Mesodermal cell (in vitro differentiated cells): Measurements from ENCODE around the gene DCUN1D2.

ENCODE experiments used
- H3K27ac ChIP-seq: 2 replicates; pipeline ENCODE4 v1.7.0; 2013; ENCODE audit warnings: mild to moderate bottlenecking, low read depth, low read length, moderate library complexity; ENCODE audit not compliant: severe bottlenecking
- H3K36me3 ChIP-seq: 2 replicates; pipeline ENCODE4 v1.7.1; 2013; ENCODE audit warnings: mild to moderate bottlenecking, low read length, moderate library complexity; ENCODE audit not compliant: control insufficient read depth, insufficient read depth
- H3K4me1 ChIP-seq: one replicate; pipeline ENCODE4 v1.7.1; 2013; ENCODE audit warnings: mild to moderate bottlenecking, low read length; ENCODE audit not compliant: insufficient read depth, control insufficient read depth, poor library complexity, severe bottlenecking
- H3K4me3 ChIP-seq: 2 replicates; pipeline ENCODE4 v1.7.0; 2013; ENCODE audit warnings: low read length, control low read depth, mild to moderate bottlenecking; ENCODE audit not compliant: insufficient read depth, poor library complexity, severe bottlenecking; ENCODE audit errors: extremely low read depth
- H3K9me3 ChIP-seq: 2 replicates; pipeline ENCODE4 v1.7.1; 2013; ENCODE audit warnings: mild to moderate bottlenecking, low read length, moderate library complexity; ENCODE audit not compliant: control insufficient read depth
- WGBS, 2 experiments: methylation state at CpG; one replicate each; pipeline ENCODE4 v1.1.5; 2013; ENCODE audit warnings: missing lambda C conversion rate in 2 of 2; ENCODE audit not compliant: insufficient coverage in 2 of 2; 5-methylcytosine and 5-hydroxymethylcytosine counted together

DCUN1D2 gene

GRCh38 chr13:113415032-113415431 lies 75.5 kb downstream of the DCUN1D2 start:
- WGBS, 2 experiments: 92 to 98% methylated on average over 12 to 13 of the region's 15 CpGs
- no peaks in the 10 kb centered on the region for H3K36me3 ChIP-seq
- H3K4me1 ChIP-seq: peaks cover 14% of the 10 kb centered on the region
- H3K9me3 ChIP-seq: no peaks in the 10 kb centered on the region
- no peak overlapping the region for H3K27ac ChIP-seq
- no peak overlapping the region for H3K4me3 ChIP-seq

- no peaks in the 10 kb centered on the region for H3K36me3 ChIP-seq
- H3K4me1 ChIP-seq: peaks cover 16% of the 10 kb centered on the region
- no peaks in the 10 kb centered on the region for H3K9me3 ChIP-seq
- H3K27ac ChIP-seq: no peak overlapping the region
- no peak overlapping the region for H3K4me3 ChIP-seq
- 91 to 92% methylated on average over 4 to 8 of the region's 8 CpGs for WGBS, 2 experiments
These were observed 76.2 kb downstream of the DCUN1D2 start for GRCh38 chr13:113414335-113414734.

GRCh38 chr13:113413898-113414282 lies 76.6 kb downstream of the DCUN1D2 start:
- Histone ChIP-seq H3K9me3 (no peaks in the 10 kb centered on the region), H3K36me3 (no peaks in the 10 kb centered on the region), H3K4me1 (peaks cover 16% of the 10 kb centered on the region), H3K4me3 (no peak overlapping the region), H3K27ac (no peak overlapping the region)
- 84 to 88% methylated on average over 8 to 9 of the region's 9 CpGs for WGBS, 2 experiments

GRCh38 chr13:113413178-113413897 lies 77.2 kb downstream of the DCUN1D2 start:
- Histone ChIP-seq H3K36me3 (no peaks in the 10 kb centered on the region), H3K27ac (no peak overlapping the region), H3K4me3 (no peak overlapping the region), H3K9me3 (no peaks in the 10 kb centered on the region), H3K4me1 (peaks cover 16% of the 10 kb centered on the region)
- 91 to 95% methylated on average over 24 to 27 of the region's 32 CpGs for WGBS, 2 experiments

GRCh38 chr13:113412440-113412839 lies 78.1 kb downstream of the DCUN1D2 start:
- H3K4me1 ChIP-seq: peaks cover 16% of the 10 kb centered on the region
- H3K27ac ChIP-seq: no peak overlapping the region
- H3K36me3 ChIP-seq: no peaks in the 10 kb centered on the region
- WGBS, 2 experiments: 92 to 97% methylated on average over 17 to 24 of the region's 27 CpGs
- no peaks in the 10 kb centered on the region for H3K9me3 ChIP-seq
- no peak overlapping the region for H3K4me3 ChIP-seq

- peaks cover 16% of the 10 kb centered on the region for H3K4me1 ChIP-seq
- no peaks in the 10 kb centered on the region for H3K9me3 ChIP-seq
- no peaks in the 10 kb centered on the region for H3K36me3 ChIP-seq
- WGBS, 2 experiments: 91 to 94% methylated on average over 29 to 30 of the region's 30 CpGs
- peak overlapping the region; percentile 54 for H3K27ac ChIP-seq
- H3K4me3 ChIP-seq: no peak overlapping the region
These were observed 79.1 kb downstream of the DCUN1D2 start for GRCh38 chr13:113411216-113412023.

GRCh38 chr13:113410472-113411201 lies 79.9 kb downstream of the DCUN1D2 start:
- Histone ChIP-seq H3K27ac (peak overlapping the region; percentile 62), H3K36me3 (no peaks in the 10 kb centered on the region), H3K9me3 (no peaks in the 10 kb centered on the region), H3K4me3 (no peak overlapping the region), H3K4me1 (peaks cover 16% of the 10 kb centered on the region)
- WGBS, 2 experiments: 87 to 92% methylated on average over 28 to 30 of the region's 34 CpGs

- peaks cover 11% of the 10 kb centered on the region for H3K4me1 ChIP-seq
- H3K9me3 ChIP-seq: no peaks in the 10 kb centered on the region
- H3K27ac ChIP-seq: no peak overlapping the region
- WGBS, 2 experiments: 76 to 88% methylated on average over 1 to 3 of the region's 3 CpGs
- no peaks in the 10 kb centered on the region for H3K36me3 ChIP-seq
- no peak overlapping the region for H3K4me3 ChIP-seq
These were observed 81.9 kb downstream of the DCUN1D2 start for GRCh38 chr13:113408562-113408961.

GRCh38 chr13:113407531-113408393 lies 82.7 kb downstream of the DCUN1D2 start:
- WGBS, 2 experiments: 88 to 93% methylated on average over 30 to 41 of the region's 41 CpGs
- H3K4me1 ChIP-seq: peaks cover 10% of the 10 kb centered on the region
- H3K4me3 ChIP-seq: no peak overlapping the region

GRCh38 chr13:113407103-113407530 lies 83.4 kb downstream of the DCUN1D2 start:
- Histone ChIP-seq H3K4me3 (no peak overlapping the region), H3K27ac (no peak overlapping the region), H3K4me1 (peaks cover 10% of the 10 kb centered on the region), H3K36me3 (no peaks in the 10 kb centered on the region), H3K9me3 (no peaks in the 10 kb centered on the region)
- 93 to 96% methylated on average over 18 to 21 of the region's 21 CpGs for WGBS, 2 experiments

More at GRCh38 chr13:113407531-113408393, 82.7 kb downstream of the DCUN1D2 start:
- no peaks in the 10 kb centered on the region for H3K36me3 ChIP-seq
- H3K9me3 ChIP-seq: no peaks in the 10 kb centered on the region
- no peak overlapping the region for H3K27ac ChIP-seq
